ENCODE data around the gene APCS. TPM values are rescaled to one million over a fixed set of nuclear protein-coding genes. Genes with fewer than 3 reads are reported as not detected.

Gene APCS
- total and polyA plus RNA-seq, 2 of the 8 experiments (the other 6 are each of a cell fraction or from before 2014, with no cell fraction given): not detected

- TF ChIP-seq, protein P1, sequence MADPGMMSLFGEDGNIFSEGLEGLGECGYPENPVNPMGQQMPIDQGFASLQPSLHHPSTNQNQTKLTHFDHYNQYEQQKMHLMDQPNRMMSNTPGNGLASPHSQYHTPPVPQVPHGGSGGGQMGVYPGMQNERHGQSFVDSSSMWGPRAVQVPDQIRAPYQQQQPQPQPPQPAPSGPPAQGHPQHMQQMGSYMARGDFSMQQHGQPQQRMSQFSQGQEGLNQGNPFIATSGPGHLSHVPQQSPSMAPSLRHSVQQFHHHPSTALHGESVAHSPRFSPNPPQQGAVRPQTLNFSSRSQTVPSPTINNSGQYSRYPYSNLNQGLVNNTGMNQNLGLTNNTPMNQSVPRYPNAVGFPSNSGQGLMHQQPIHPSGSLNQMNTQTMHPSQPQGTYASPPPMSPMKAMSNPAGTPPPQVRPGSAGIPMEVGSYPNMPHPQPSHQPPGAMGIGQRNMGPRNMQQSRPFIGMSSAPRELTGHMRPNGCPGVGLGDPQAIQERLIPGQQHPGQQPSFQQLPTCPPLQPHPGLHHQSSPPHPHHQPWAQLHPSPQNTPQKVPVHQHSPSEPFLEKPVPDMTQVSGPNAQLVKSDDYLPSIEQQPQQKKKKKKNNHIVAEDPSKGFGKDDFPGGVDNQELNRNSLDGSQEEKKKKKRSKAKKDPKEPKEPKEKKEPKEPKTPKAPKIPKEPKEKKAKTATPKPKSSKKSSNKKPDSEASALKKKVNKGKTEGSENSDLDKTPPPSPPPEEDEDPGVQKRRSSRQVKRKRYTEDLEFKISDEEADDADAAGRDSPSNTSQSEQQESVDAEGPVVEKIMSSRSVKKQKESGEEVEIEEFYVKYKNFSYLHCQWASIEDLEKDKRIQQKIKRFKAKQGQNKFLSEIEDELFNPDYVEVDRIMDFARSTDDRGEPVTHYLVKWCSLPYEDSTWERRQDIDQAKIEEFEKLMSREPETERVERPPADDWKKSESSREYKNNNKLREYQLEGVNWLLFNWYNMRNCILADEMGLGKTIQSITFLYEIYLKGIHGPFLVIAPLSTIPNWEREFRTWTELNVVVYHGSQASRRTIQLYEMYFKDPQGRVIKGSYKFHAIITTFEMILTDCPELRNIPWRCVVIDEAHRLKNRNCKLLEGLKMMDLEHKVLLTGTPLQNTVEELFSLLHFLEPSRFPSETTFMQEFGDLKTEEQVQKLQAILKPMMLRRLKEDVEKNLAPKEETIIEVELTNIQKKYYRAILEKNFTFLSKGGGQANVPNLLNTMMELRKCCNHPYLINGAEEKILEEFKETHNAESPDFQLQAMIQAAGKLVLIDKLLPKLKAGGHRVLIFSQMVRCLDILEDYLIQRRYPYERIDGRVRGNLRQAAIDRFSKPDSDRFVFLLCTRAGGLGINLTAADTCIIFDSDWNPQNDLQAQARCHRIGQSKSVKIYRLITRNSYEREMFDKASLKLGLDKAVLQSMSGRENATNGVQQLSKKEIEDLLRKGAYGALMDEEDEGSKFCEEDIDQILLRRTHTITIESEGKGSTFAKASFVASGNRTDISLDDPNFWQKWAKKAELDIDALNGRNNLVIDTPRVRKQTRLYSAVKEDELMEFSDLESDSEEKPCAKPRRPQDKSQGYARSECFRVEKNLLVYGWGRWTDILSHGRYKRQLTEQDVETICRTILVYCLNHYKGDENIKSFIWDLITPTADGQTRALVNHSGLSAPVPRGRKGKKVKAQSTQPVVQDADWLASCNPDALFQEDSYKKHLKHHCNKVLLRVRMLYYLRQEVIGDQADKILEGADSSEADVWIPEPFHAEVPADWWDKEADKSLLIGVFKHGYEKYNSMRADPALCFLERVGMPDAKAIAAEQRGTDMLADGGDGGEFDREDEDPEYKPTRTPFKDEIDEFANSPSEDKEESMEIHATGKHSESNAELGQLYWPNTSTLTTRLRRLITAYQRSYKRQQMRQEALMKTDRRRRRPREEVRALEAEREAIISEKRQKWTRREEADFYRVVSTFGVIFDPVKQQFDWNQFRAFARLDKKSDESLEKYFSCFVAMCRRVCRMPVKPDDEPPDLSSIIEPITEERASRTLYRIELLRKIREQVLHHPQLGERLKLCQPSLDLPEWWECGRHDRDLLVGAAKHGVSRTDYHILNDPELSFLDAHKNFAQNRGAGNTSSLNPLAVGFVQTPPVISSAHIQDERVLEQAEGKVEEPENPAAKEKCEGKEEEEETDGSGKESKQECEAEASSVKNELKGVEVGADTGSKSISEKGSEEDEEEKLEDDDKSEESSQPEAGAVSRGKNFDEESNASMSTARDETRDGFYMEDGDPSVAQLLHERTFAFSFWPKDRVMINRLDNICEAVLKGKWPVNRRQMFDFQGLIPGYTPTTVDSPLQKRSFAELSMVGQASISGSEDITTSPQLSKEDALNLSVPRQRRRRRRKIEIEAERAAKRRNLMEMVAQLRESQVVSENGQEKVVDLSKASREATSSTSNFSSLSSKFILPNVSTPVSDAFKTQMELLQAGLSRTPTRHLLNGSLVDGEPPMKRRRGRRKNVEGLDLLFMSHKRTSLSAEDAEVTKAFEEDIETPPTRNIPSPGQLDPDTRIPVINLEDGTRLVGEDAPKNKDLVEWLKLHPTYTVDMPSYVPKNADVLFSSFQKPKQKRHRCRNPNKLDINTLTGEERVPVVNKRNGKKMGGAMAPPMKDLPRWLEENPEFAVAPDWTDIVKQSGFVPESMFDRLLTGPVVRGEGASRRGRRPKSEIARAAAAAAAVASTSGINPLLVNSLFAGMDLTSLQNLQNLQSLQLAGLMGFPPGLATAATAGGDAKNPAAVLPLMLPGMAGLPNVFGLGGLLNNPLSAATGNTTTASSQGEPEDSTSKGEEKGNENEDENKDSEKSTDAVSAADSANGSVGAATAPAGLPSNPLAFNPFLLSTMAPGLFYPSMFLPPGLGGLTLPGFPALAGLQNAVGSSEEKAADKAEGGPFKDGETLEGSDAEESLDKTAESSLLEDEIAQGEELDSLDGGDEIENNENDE (IDR thresholded peaks at IDR 0.05; ENCODE audit: insufficient replicate concordance, low read length): no peak
- no peak for TF ChIP-seq KDM1A (IDR thresholded peaks at IDR 0.05; ENCODE audit: borderline replicate concordance, low read length)
- no peak for TF ChIP-seq CBX8 (IDR thresholded peaks at IDR 0.05; ENCODE audit: borderline replicate concordance, low read depth, low read length)
- no peak for TF ChIP-seq HDAC2 (IDR thresholded peaks at IDR 0.05; ENCODE audit: borderline replicate concordance in 1 of 2, low read depth in 2 of 2, low read length in 2 of 2)
- TF ChIP-seq POLR2AphosphoS5 (IDR thresholded peaks at IDR 0.05; ENCODE audit: low read depth, low read length): no peak
- no peak for TF ChIP-seq RBBP5 (IDR thresholded peaks at IDR 0.05; ENCODE audit: borderline replicate concordance, low read depth, low read length)
- TF ChIP-seq USF2 (IDR thresholded peaks at IDR 0.05; ENCODE audit: low read length): no peak
- TF ChIP-seq HDAC6 (IDR thresholded peaks at IDR 0.05; ENCODE audit: low read depth, low read length): no peak
Measured at GRCh38 chr1:159580340-159580739, 7.3 kb upstream of the APCS start (continued).

All from H1 (cell line).